ENCODE measurements around the gene EGFR. TPM values are rescaled to one million over a fixed set of nuclear protein-coding genes. Genes with fewer than 3 reads are reported as not detected.

The EGFR gene
- polyA plus RNA-seq, 1 donor from 2014 or later: 0.22 TPM

DNA sequence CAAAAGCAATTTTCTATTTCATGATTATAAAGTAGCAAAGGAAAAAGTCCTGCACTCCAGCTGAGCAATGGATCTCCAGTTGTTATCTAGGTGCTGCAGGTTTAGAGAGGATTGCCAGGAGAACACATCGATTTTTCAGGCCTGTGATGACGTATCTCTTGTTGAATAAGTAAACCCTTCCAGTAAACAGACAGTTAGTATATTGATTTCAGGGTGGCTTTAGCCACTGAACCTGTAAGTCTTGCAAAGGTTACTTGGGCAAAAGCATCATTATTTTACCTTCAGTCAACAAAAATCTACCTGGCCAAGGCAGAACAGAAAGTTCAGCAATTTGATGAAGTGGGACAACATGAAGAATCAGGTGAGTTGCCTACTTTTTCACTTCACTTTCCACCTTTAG, 12.3 kb downstream of the EGFR start:
- Histone ChIP-seq H3K4me3 (ENCODE audit: low read length) (no peak overlapping the region), H3K27me3 (ENCODE audit: insufficient read depth, low read depth, low read length) (no peaks in the 10 kb centered on the region), H3K36me3 (ENCODE audit: insufficient read depth, low read length) (no peaks in the 10 kb centered on the region), H3K27ac (ENCODE audit: low read length) (no peak overlapping the region), H3K9ac (ENCODE audit: low read length) (no peak overlapping the region), H2AFZ (ENCODE audit: low read depth, low read length) (no peak overlapping the region), H3K9me2 (ENCODE audit: insufficient read depth, low read length) (no peaks in the 10 kb centered on the region), H3K4me2 (ENCODE audit: low read length) (no peak overlapping the region), H4K20me1 (ENCODE audit: insufficient read depth) (no peaks in the 10 kb centered on the region), H3K79me2 (replicated peaks; ENCODE audit: insufficient read depth, low read length) (no peaks in the 10 kb centered on the region), H3F3A (ENCODE audit: insufficient read depth, low read length, poor library complexity, severe bottlenecking) (no peaks in the 10 kb centered on the region), H3K9me3 (ENCODE audit: low read length) (no peaks in the 10 kb centered on the region)
- no peak for TF ChIP-seq MXI1 (conservative IDR thresholded peaks at IDR 0.05; ENCODE audit: poor library complexity, severe bottlenecking)
- no peak for TF ChIP-seq SMC3 (conservative IDR thresholded peaks at IDR 0.05; ENCODE audit: poor library complexity)
- TF ChIP-seq RAD21 (conservative IDR thresholded peaks at IDR 0.05): no peak
- no peak for TF ChIP-seq EZH2 (IDR thresholded peaks at IDR 0.05; ENCODE audit: borderline replicate concordance, insufficient read depth, low read length, poor library complexity, severe bottlenecking)
- TF ChIP-seq, protein P1, sequence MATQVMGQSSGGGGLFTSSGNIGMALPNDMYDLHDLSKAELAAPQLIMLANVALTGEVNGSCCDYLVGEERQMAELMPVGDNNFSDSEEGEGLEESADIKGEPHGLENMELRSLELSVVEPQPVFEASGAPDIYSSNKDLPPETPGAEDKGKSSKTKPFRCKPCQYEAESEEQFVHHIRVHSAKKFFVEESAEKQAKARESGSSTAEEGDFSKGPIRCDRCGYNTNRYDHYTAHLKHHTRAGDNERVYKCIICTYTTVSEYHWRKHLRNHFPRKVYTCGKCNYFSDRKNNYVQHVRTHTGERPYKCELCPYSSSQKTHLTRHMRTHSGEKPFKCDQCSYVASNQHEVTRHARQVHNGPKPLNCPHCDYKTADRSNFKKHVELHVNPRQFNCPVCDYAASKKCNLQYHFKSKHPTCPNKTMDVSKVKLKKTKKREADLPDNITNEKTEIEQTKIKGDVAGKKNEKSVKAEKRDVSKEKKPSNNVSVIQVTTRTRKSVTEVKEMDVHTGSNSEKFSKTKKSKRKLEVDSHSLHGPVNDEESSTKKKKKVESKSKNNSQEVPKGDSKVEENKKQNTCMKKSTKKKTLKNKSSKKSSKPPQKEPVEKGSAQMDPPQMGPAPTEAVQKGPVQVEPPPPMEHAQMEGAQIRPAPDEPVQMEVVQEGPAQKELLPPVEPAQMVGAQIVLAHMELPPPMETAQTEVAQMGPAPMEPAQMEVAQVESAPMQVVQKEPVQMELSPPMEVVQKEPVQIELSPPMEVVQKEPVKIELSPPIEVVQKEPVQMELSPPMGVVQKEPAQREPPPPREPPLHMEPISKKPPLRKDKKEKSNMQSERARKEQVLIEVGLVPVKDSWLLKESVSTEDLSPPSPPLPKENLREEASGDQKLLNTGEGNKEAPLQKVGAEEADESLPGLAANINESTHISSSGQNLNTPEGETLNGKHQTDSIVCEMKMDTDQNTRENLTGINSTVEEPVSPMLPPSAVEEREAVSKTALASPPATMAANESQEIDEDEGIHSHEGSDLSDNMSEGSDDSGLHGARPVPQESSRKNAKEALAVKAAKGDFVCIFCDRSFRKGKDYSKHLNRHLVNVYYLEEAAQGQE (IDR thresholded peaks at IDR 0.05; ENCODE audit: borderline replicate concordance): no peak
- no peak for TF ChIP-seq POLR2AphosphoS5 (IDR thresholded peaks at IDR 0.05)
- no peak for TF ChIP-seq TAF1 (IDR thresholded peaks at IDR 0.05; ENCODE audit: low read depth)
- TF ChIP-seq, protein P2, sequence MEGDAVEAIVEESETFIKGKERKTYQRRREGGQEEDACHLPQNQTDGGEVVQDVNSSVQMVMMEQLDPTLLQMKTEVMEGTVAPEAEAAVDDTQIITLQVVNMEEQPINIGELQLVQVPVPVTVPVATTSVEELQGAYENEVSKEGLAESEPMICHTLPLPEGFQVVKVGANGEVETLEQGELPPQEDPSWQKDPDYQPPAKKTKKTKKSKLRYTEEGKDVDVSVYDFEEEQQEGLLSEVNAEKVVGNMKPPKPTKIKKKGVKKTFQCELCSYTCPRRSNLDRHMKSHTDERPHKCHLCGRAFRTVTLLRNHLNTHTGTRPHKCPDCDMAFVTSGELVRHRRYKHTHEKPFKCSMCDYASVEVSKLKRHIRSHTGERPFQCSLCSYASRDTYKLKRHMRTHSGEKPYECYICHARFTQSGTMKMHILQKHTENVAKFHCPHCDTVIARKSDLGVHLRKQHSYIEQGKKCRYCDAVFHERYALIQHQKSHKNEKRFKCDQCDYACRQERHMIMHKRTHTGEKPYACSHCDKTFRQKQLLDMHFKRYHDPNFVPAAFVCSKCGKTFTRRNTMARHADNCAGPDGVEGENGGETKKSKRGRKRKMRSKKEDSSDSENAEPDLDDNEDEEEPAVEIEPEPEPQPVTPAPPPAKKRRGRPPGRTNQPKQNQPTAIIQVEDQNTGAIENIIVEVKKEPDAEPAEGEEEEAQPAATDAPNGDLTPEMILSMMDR (IDR thresholded peaks at IDR 0.05; ENCODE audit: poor library complexity, severe bottlenecking): no peak
- no peak for TF ChIP-seq EP300 (conservative IDR thresholded peaks at IDR 0.05; ENCODE audit: poor library complexity, severe bottlenecking)

- Histone ChIP-seq H3F3A (ENCODE audit: insufficient read depth, low read length, poor library complexity, severe bottlenecking) (no peaks in the 10 kb centered on the region), H3K27me3 (ENCODE audit: insufficient read depth, low read depth, low read length) (no peaks in the 10 kb centered on the region), H3K4me3 (ENCODE audit: low read length) (no peak overlapping the region), H3K9me2 (ENCODE audit: insufficient read depth, low read length) (no peaks in the 10 kb centered on the region), H4K20me1 (ENCODE audit: insufficient read depth) (no peaks in the 10 kb centered on the region), H3K4me2 (ENCODE audit: low read length) (no peak overlapping the region), H3K36me3 (ENCODE audit: insufficient read depth, low read length) (no peaks in the 10 kb centered on the region), H3K9me3 (ENCODE audit: low read length) (no peaks in the 10 kb centered on the region), H3K79me2 (replicated peaks; ENCODE audit: insufficient read depth, low read length) (no peaks in the 10 kb centered on the region), H3K27ac (ENCODE audit: low read length) (no peak overlapping the region), H2AFZ (ENCODE audit: low read depth, low read length) (no peak overlapping the region), H3K9ac (ENCODE audit: low read length) (no peak overlapping the region)
- TF ChIP-seq POLR2AphosphoS5 (IDR thresholded peaks at IDR 0.05): no peak
- TF ChIP-seq RAD21 (conservative IDR thresholded peaks at IDR 0.05): no peak
- no peak for TF ChIP-seq MXI1 (conservative IDR thresholded peaks at IDR 0.05; ENCODE audit: poor library complexity, severe bottlenecking)
- TF ChIP-seq, protein P2 (IDR thresholded peaks at IDR 0.05; ENCODE audit: poor library complexity, severe bottlenecking): no peak
- TF ChIP-seq EZH2 (IDR thresholded peaks at IDR 0.05; ENCODE audit: borderline replicate concordance, insufficient read depth, low read length, poor library complexity, severe bottlenecking): no peak
These were observed 13.4 kb downstream of the EGFR start for GRCh38 chr7:55032069-55032699.

Data from neural cell (in vitro differentiated cells).